A673 (cell line): ENCODE data around the gene SGPL1. TPM values are rescaled to one million over a fixed set of nuclear protein-coding genes. Genes with fewer than 3 reads are reported as not detected.

Source experiments
- BruUV-seq: library from RNA; stranded (reverse); fragments of 400-500 nt; replicated peaks from 2 replicates; lab custom pipeline; 2021; lab: Mats Ljungman, UMichigan
- CTCF ChIA-PET: fragments of 300-600 bp; sonication (Branson Sonifier 250); formaldehyde crosslinking; loops from one replicate; lab custom pipeline; 2022; ENCODE audit warnings: antibody characterized with exemption; lab: Charles Lee
- POLR2A ChIA-PET: fragments of 300-600 bp; sonication (Branson Sonifier 250); formaldehyde crosslinking; loops from one replicate; lab custom pipeline; 2022; ENCODE audit warnings: antibody characterized with exemption; ENCODE audit not compliant: low non-redundant PET; lab: Charles Lee
- DNase-seq: peaks from one replicate; pipeline ENCODE4 v3.0.0-alpha.2; 2015; ENCODE audit warnings: low spot score
- H3K27ac ChIP-seq: fragments of 200-600 bp; sonication (generic); 2 replicates; pipeline ENCODE4 v1.5.1; 2016; ENCODE audit warnings: mixed run types, low read depth, mild to moderate bottlenecking, mixed read lengths, antibody characterized with exemption, low read length; ENCODE audit not compliant: poor library complexity, severe bottlenecking
- H3K27me3 ChIP-seq: fragments of 200-600 bp; sonication (generic); replicated peaks from 2 replicates; pipeline ENCODE4 v1.6.1; 2017; ENCODE audit warnings: mixed run types, low read depth, mild to moderate bottlenecking, mixed read lengths, antibody characterized with exemption, low read length; ENCODE audit not compliant: insufficient read depth, poor library complexity
- H3K36me3 ChIP-seq: fragments of 200-600 bp; sonication (generic); 2 replicates; pipeline ENCODE4 v1.6.1; 2016; ENCODE audit warnings: mixed run types, mild to moderate bottlenecking, mixed read lengths, antibody characterized with exemption, low read length; ENCODE audit not compliant: insufficient read depth, poor library complexity, severe bottlenecking
- H3K4me1 ChIP-seq: fragments of 200-600 bp; sonication (generic); 2 replicates; pipeline ENCODE4 v1.6.1; 2017; ENCODE audit warnings: mixed run types, mild to moderate bottlenecking, mixed read lengths, antibody characterized with exemption, low read length; ENCODE audit not compliant: insufficient read depth, poor library complexity, severe bottlenecking
- H3K4me3 ChIP-seq: fragments of 200-600 bp; sonication (generic); 2 replicates; pipeline ENCODE4 v1.5.1; 2016; ENCODE audit warnings: low read depth, mixed run types, mild to moderate bottlenecking, mixed read lengths, low read length; ENCODE audit not compliant: poor library complexity, severe bottlenecking
- H3K9me3 ChIP-seq: fragments of 200-600 bp; sonication (generic); 2 replicates; pipeline ENCODE4 v1.6.1; 2016; ENCODE audit warnings: mixed run types, low read depth, mild to moderate bottlenecking, mixed read lengths, antibody characterized with exemption, low read length; ENCODE audit not compliant: poor library complexity, severe bottlenecking
- CTCF ChIP-seq: fragments of 300-800, 200-600 bp; sonication (generic); conservative IDR thresholded peaks from 2 replicates; pipeline ENCODE4 v1.5.1; 2017; ENCODE audit warnings: low read depth, mild to moderate bottlenecking, antibody characterized with exemption, low read length, moderate library complexity, mixed read lengths
- EZH2 ChIP-seq: fragments of 200-600 bp; sonication (generic); IDR thresholded peaks from 2 replicates; pipeline ENCODE4 v1.6.1; 2017; ENCODE audit warnings: borderline replicate concordance, low read depth, mild to moderate bottlenecking, mixed read lengths, antibody characterized with exemption, low read length; ENCODE audit not compliant: poor library complexity, severe bottlenecking
- intact Hi-C: fragments of 100-400 bp; cut with micrococcal nuclease; formaldehyde crosslinking; loops from one replicate; pipeline ENCODE4 v1.10.0; 2022; ENCODE audit not compliant: unreplicated experiment
- total RNA-seq: library from RNA; stranded (reverse); gene quantifications from 2 replicates; pipeline ENCODE4 v1.2.3, GENCODE V29; 2021

SGPL1 gene
- total RNA-seq, 1 experiment from 2014 or later: 48.6 TPM

- DNase-seq: no peak
- H3K27ac ChIP-seq: no peak overlapping the region
- no TSS peak for BruUV-seq
- TF ChIP-seq CTCF: no peak
- no peak for TF ChIP-seq EZH2
- intact Hi-C loops: no loop called here
- no peaks in the 10 kb centered on the region for H3K36me3 ChIP-seq
- CTCF ChIA-PET: no interaction called here
- POLR2A ChIA-PET: no interaction called here
- no peaks in the 10 kb centered on the region for H3K9me3 ChIP-seq
- no peaks in the 10 kb centered on the region for H3K27me3 ChIP-seq
- no peak overlapping the region for H3K4me3 ChIP-seq
- peaks cover under 1% of the 10 kb centered on the region for H3K4me1 ChIP-seq
These were observed 76.9 kb downstream of the SGPL1 start for GRCh38 chr10:70892631-70893030.

GRCh38 chr10:70893227-70894006 is 77.7 kb downstream of the SGPL1 start:
- Histone ChIP-seq H3K4me3 (no peak overlapping the region), H3K4me1 (no peaks in the 10 kb centered on the region), H3K27ac (no peak overlapping the region), H3K9me3 (no peaks in the 10 kb centered on the region), H3K36me3 (no peaks in the 10 kb centered on the region), H3K27me3 (no peaks in the 10 kb centered on the region)
- no TSS peak for BruUV-seq
- intact Hi-C loops: no loop called here
- ChIA-PET POLR2A (no interaction called here), CTCF (no interaction called here)
- TF ChIP-seq CTCF: no peak
- no peak for TF ChIP-seq EZH2
- no peak for DNase-seq

- Histone ChIP-seq H3K36me3 (no peaks in the 10 kb centered on the region), H3K9me3 (no peaks in the 10 kb centered on the region), H3K4me3 (no peak overlapping the region), H3K27me3 (no peaks in the 10 kb centered on the region), H3K4me1 (no peaks in the 10 kb centered on the region), H3K27ac (no peak overlapping the region)
- no TSS peak for BruUV-seq
- CTCF ChIA-PET: no interaction called here
- TF ChIP-seq CTCF: no peak
- no peak for TF ChIP-seq EZH2
- DNase-seq: no peak
- POLR2A ChIA-PET: no interaction called here
- intact Hi-C loops: no loop called here
These were observed 78.7 kb downstream of the SGPL1 start for GRCh38 chr10:70894416-70894815.
